HCT116 (cell line): ENCODE data around the gene STYXL1. TPM values are rescaled to one million over a fixed set of nuclear protein-coding genes. Genes with fewer than 3 reads are reported as not detected.

ENCODE experiments used
- ATAC-seq: fragments of 200-7000 bp; cut with Tn5 transposase; 2 replicates; pipeline ENCODE4 v1.9.1; 2020; ENCODE audit warnings: mild to moderate bottlenecking, moderate library complexity
- BruUV-seq: library from RNA; stranded (reverse); fragments of 400-500 nt; replicated peaks from 2 replicates; lab custom pipeline; 2021; lab: Mats Ljungman, UMichigan
- CTCF ChIA-PET: fragments of 300-600 bp; sonication (Branson Sonifier 250); formaldehyde crosslinking; loops from one replicate; lab custom pipeline; 2021; ENCODE audit warnings: antibody characterized with exemption; lab: Charles Lee
- POLR2A ChIA-PET: fragments of 300-600, 350-600 bp; sonication (Branson Sonifier 250); formaldehyde crosslinking; loops from one replicate; lab custom pipeline; 2021; ENCODE audit warnings: antibody characterized with exemption; lab: Charles Lee
- RAD21 ChIA-PET, 2 experiments: fragments of 300-600 bp; sonication (Branson Sonifier 250); formaldehyde crosslinking; loops; one replicate each; lab custom pipeline; 2023; ENCODE audit warnings: low total read pairs in 2 of 2; ENCODE audit not compliant: uncharacterized antibody in 2 of 2, unreplicated experiment in 2 of 2, low non-redundant PET in 1 of 2; lab: Charles Lee
- DNase-seq: peaks from one replicate; pipeline ENCODE4 v3.0.0-alpha.2; 2010; ENCODE audit warnings: low read depth, low spot score
- H2AFZ ChIP-seq: fragments of 200-600 bp; shearing (Covaris generic), sonication (generic); 2 replicates; pipeline ENCODE4 v1.6.1; 2017; ENCODE audit warnings: low read depth, mixed run types, mixed read lengths, antibody characterized with exemption, low read length; ENCODE audit not compliant: poor library complexity, severe bottlenecking
- H3K27ac ChIP-seq: 2 replicates; pipeline ENCODE4 v1.5.1; 2012; ENCODE audit warnings: low read depth, low read length
- H3K27me3 ChIP-seq: fragments of 200-600 bp; sonication (generic); 2 replicates; pipeline ENCODE4 v1.6.1; 2016; ENCODE audit warnings: mixed run types, low read length, mixed read lengths; ENCODE audit not compliant: insufficient read depth
- H3K36me3 ChIP-seq, 2 experiments: fragments of 200-500 bp in 1 of 2; fragments of 200-600 bp in 1 of 2; sonication (Bioruptor generic) in 1 of 2; sonication (generic) in 1 of 2; 2 replicates each; pipeline versions ENCODE4 v1.5.1 to v1.6.1; 2014 to 2016; ENCODE audit warnings: low read length in 2 of 2, inconsistent platforms in 1 of 2, mixed read lengths in 1 of 2, mixed run types in 1 of 2; ENCODE audit not compliant: insufficient read depth in 2 of 2, control insufficient read depth in 1 of 2
- H3K4me1 ChIP-seq, 2 experiments: fragments of 200-600 bp in 1 of 2; sonication (generic) in 1 of 2; 2 replicates each; pipeline versions ENCODE4 v1.5.1 to v1.6.1; 2012 to 2017; ENCODE audit warnings: low read length in 2 of 2, inconsistent platforms in 1 of 2, mild to moderate bottlenecking in 1 of 2, mixed read lengths in 1 of 2, mixed run types in 1 of 2, moderate library complexity in 1 of 2; ENCODE audit not compliant: insufficient read depth in 2 of 2, control insufficient read depth in 1 of 2
- H3K4me2 ChIP-seq: fragments of 200-600 bp; sonication (generic); 2 replicates; pipeline ENCODE4 v1.6.1; 2017; ENCODE audit warnings: mixed run types, low read length, mixed read lengths
- H3K4me3 ChIP-seq, 2 experiments: fragments of 200-600 bp in 1 of 2; sonication (generic) in 1 of 2; replicated peaks in 1 of 2; 2 replicates each; pipeline ENCODE4 v1.5.1; 2011 to 2016; ENCODE audit warnings: low read length in 2 of 2, control low read depth in 1 of 2, low read depth in 1 of 2, mild to moderate bottlenecking in 1 of 2, mixed read lengths in 1 of 2, mixed run types in 1 of 2
- H3K79me2 ChIP-seq: fragments of 200-600 bp; sonication (generic); 2 replicates; pipeline ENCODE4 v1.6.1; 2017; ENCODE audit warnings: mild to moderate bottlenecking, mixed run types, low read length, moderate library complexity, mixed read lengths; ENCODE audit not compliant: insufficient read depth
- H3K9ac ChIP-seq: fragments of 200-600 bp; sonication (generic); 2 replicates; pipeline ENCODE4 v1.6.1; 2016; ENCODE audit warnings: low read length, mixed read lengths
- H3K9me2 ChIP-seq: fragments of 200-600 bp; sonication (generic), shearing (Covaris generic); 2 replicates; pipeline ENCODE4 v1.6.1; 2017; ENCODE audit warnings: mixed run types, mild to moderate bottlenecking, moderate library complexity; ENCODE audit not compliant: insufficient read depth
- H3K9me3 ChIP-seq, 2 experiments: fragments of 200-500 bp in 1 of 2; fragments of 200-600 bp in 1 of 2; sonication (Bioruptor generic) in 1 of 2; sonication (generic) in 1 of 2; 2 replicates each; pipeline ENCODE4 v1.6.1; 2014 to 2017; ENCODE audit warnings: low read length in 2 of 2, mixed read lengths in 2 of 2, inconsistent platforms in 1 of 2, low read depth in 1 of 2, mild to moderate bottlenecking in 1 of 2, mixed run types in 1 of 2, moderate library complexity in 1 of 2; ENCODE audit not compliant: control insufficient read depth in 1 of 2, insufficient read depth in 1 of 2
- H4K20me1 ChIP-seq: fragments of 200-600 bp; sonication (generic), shearing (Covaris generic); 2 replicates; pipeline ENCODE4 v1.6.1; 2017; ENCODE audit warnings: mixed run types, mild to moderate bottlenecking, moderate library complexity; ENCODE audit not compliant: insufficient read depth
- CBX3 ChIP-seq: IDR thresholded peaks from 2 replicates; pipeline ENCODE4 v1.6.1; 2012; ENCODE audit warnings: low read depth
- CEBPB ChIP-seq: IDR thresholded peaks from 2 replicates; pipeline ENCODE4 v1.6.1; 2012; ENCODE audit warnings: low read depth
- CTCF ChIP-seq, 3 experiments: fragments of 200-600 bp in 1 of 3; sonication (generic) in 1 of 3; IDR thresholded peaks in 2 of 3; conservative IDR thresholded peaks in 1 of 3; 2 replicates each; pipeline ENCODE4 v1.5.1; 2012 to 2017; ENCODE audit warnings: low read depth in 2 of 3, low read length in 2 of 3, antibody characterized with exemption in 1 of 3, borderline replicate concordance in 1 of 3, control low read depth in 1 of 3, mild to moderate bottlenecking in 1 of 3, mixed read lengths in 1 of 3, mixed run types in 1 of 3, moderate library complexity in 1 of 3; ENCODE audit not compliant: insufficient read depth in 1 of 3
- EGR1 ChIP-seq: IDR thresholded peaks from 2 replicates; pipeline ENCODE4 v1.6.1; 2012; ENCODE audit warnings: low read depth
- EZH2phosphoT487 ChIP-seq: fragments of 200-600 bp; IDR thresholded peaks from 2 replicates; pipeline ENCODE4 v1.6.1; 2018; ENCODE audit warnings: antibody characterized with exemption, borderline replicate concordance
- JUND ChIP-seq: IDR thresholded peaks from 2 replicates; pipeline ENCODE4 v1.6.1; 2012
- POLR2A ChIP-seq: IDR thresholded peaks from 2 replicates; pipeline ENCODE4 v1.7.0; 2011; ENCODE audit warnings: borderline replicate concordance; ENCODE audit not compliant: insufficient read depth, insufficient read length; ENCODE audit errors: extremely low read depth
- POLR2AphosphoS5 ChIP-seq: IDR thresholded peaks from 2 replicates; pipeline ENCODE4 v1.6.1; 2011; ENCODE audit warnings: mild to moderate bottlenecking, low read depth, low read length, moderate library complexity
- RAD21 ChIP-seq: IDR thresholded peaks from 2 replicates; pipeline ENCODE4 v1.6.1; 2012; ENCODE audit warnings: low read depth, mild to moderate bottlenecking
- SRF ChIP-seq: IDR thresholded peaks from 2 replicates; pipeline ENCODE4 v1.6.1; 2012; ENCODE audit warnings: low read depth
- TCF7L2 ChIP-seq: IDR thresholded peaks from 2 replicates; pipeline ENCODE4 v1.7.0; 2011; ENCODE audit warnings: borderline replicate concordance, inconsistent platforms; ENCODE audit not compliant: insufficient read depth, insufficient read length; ENCODE audit errors: extremely low read depth
- YY1 ChIP-seq: IDR thresholded peaks from 2 replicates; pipeline ENCODE4 v1.6.1; 2011; ENCODE audit warnings: low read length, low read depth, moderate library complexity, mild to moderate bottlenecking; ENCODE audit not compliant: insufficient replicate concordance; ENCODE audit errors: extremely low read depth
- ZBTB33 ChIP-seq: IDR thresholded peaks from 2 replicates; pipeline ENCODE4 v1.6.1; 2011; ENCODE audit warnings: mild to moderate bottlenecking, low read length, moderate library complexity; ENCODE audit not compliant: insufficient replicate concordance; ENCODE audit errors: extremely low read depth
- ZFX ChIP-seq: fragments of 450-650 bp; IDR thresholded peaks from 2 replicates; pipeline ENCODE4 v1.6.1; 2017
- ZNF274 ChIP-seq: fragments of 200-500 bp; sonication (Bioruptor generic); IDR thresholded peaks from 2 replicates; pipeline ENCODE4 v1.6.1; 2014; ENCODE audit warnings: mild to moderate bottlenecking, low read depth, low read length, inconsistent platforms
- intact Hi-C: fragments of 100-400 bp; cut with micrococcal nuclease; formaldehyde crosslinking; loops from 2 replicates; pipeline ENCODE4 v1.10.0; 2022
- total RNA-seq: library from RNA; stranded (reverse); gene quantifications from one replicate; pipeline ENCODE4 v1.2.1, GENCODE V29; 2021; ENCODE audit not compliant: unreplicated experiment
- TF ChIP-seq, protein P1 (sequence below): IDR thresholded peaks from 2 replicates; pipeline ENCODE4 v1.6.1; 2012

The STYXL1 gene
- total RNA-seq, 1 experiment from 2014 or later: 32.5 TPM

- Histone ChIP-seq H2AFZ (no peak overlapping the region), H4K20me1 (no peaks in the 10 kb centered on the region), H3K4me1 (peaks cover 5 to 15% of the 10 kb centered on the region in 2 experiments), H3K9me3 (no peaks in the 10 kb centered on the region), H3K79me2 (peaks cover 91% of the 10 kb centered on the region), H3K9me2 (no peaks in the 10 kb centered on the region), H3K27ac (peak overlapping the region; percentile 82), H3K9ac (peak overlapping the region; percentile 100), H3K27me3 (no peaks in the 10 kb centered on the region), H3K4me3 (peak overlapping the region; percentile 88 to 98), H3K36me3 (peaks cover 3 to 20% of the 10 kb centered on the region in 2 experiments; a peak in 1 of 4 replicates), H3K4me2 (peak overlapping the region; percentile 78)
- TSS peak; percentile 61 for BruUV-seq
- POLR2A ChIA-PET: no interaction called here
- no peak for DNase-seq
- TF ChIP-seq EGR1 (no peak), RAD21 (peak; percentile 24; the same call in 1 of the 2 replicates), YY1 (no peak), ZNF274 (no peak), JUND (no peak), CEBPB (no peak), ZFX (no peak), POLR2A (no peak), SRF (no peak), ZBTB33 (no peak), CTCF (IDR thresholded peaks at IDR 0.05 in 2 of 3, conservative IDR thresholded peaks at IDR 0.05 in 1 of 3; ENCODE audit: borderline replicate concordance in 1 of 3, insufficient read depth in 1 of 3, low read depth in 2 of 3, low read length in 2 of 3) (peak in 1 of 3 experiments; percentile 17; a peak in 1 of 6 replicates), POLR2AphosphoS5 (no peak), CBX3 (no peak), EZH2phosphoT487 (no peak), TCF7L2 (no peak)
- TF ChIP-seq, protein P1, sequence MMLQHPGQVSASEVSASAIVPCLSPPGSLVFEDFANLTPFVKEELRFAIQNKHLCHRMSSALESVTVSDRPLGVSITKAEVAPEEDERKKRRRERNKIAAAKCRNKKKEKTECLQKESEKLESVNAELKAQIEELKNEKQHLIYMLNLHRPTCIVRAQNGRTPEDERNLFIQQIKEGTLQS: no peak
- ATAC-seq: peak; percentile 15
- intact Hi-C loops: loop anchor here (5.0 kb wide), 1 partner anchor 84 kb away; no protein-coding TSS in a partner anchor
- RAD21 ChIA-PET: no interaction called here
- CTCF ChIA-PET: no interaction called here
Observed at GRCh38 chr7:76048668-76048988, 828 bp upstream of the STYXL1 start.
